Stromal cell of bone marrow (primary cell): ENCODE results near the gene SCUBE1.

Experiments used
- DNase-seq: peaks from one replicate; pipeline ENCODE4 v3.0.0-alpha.2; 2012; ENCODE audit warnings: low read depth

Gene SCUBE1

DNA sequence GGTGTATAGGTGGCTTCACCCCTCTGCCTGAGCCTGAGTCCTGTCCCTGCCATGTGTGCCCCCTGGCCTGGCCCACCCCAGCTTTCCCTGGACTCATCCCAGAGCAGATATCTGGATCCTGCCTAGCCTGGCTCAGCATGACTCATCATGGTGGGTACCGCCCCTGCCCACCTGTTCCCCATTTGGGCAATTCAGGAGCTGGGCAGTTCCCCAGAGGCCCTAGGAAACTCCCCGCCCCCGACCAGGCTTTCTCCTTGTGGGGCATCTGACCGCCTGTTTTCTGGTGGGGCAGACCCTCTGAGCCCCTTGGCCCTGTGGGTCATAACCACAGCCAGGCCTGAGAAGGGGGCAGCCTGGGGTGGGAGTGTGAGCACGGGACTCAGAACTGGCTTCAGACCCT is 187.4 kb downstream of the SCUBE1 start:
- no peak for DNase-seq

DNA sequence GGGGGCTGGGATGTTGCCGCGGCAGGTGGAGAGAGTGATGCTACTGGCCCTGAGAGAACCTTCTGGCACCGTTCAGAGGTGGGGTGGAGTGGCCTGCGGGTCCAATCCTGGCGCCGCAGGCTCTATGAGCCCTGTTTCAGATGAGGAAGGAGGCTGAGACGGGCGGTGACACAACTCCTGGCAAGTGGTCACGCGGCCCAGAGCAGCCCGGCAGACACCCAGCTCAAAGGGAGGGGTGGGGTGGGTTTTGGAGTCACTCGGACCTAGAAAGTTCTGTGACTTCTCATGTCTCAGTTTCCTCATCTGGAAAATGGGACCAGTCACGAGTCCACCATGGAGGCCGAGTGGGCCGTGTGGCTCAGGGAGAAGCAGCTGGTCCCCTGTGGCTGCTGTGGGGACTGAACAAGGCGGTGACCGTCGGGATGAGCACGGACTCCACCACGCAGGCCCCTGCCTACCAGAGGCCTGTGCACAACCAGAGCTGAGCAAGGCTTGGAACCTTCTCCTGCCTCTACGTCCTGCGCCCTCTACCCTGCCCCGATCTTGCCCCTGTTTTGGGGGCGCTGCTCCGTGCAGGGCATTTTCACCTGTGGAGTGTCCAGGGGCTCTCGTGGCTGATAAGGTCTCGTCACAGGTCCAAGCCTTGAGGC is 188.2 kb downstream of the SCUBE1 start:
- DNase-seq = no peak

DNA sequence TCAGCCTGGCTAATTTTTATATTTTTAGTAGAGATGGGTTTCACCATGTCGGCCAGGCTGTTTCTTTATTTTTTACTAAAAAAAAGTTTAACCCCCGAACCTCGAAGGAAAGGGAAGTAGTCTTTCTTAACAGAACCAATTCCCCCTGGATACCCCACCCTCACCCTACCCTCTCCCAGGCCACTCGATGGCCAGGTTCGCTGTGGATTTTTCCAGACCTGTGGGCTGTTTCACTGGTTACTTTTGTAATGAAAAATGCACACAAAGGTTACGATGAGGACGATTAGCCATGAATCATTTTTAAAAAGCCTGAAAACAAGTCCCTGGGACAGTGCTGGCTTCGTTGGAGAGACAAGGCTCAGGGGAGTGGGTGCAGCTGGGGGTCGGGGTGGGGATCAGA is 189.3 kb downstream of the SCUBE1 start:
- no peak for DNase-seq

DNA sequence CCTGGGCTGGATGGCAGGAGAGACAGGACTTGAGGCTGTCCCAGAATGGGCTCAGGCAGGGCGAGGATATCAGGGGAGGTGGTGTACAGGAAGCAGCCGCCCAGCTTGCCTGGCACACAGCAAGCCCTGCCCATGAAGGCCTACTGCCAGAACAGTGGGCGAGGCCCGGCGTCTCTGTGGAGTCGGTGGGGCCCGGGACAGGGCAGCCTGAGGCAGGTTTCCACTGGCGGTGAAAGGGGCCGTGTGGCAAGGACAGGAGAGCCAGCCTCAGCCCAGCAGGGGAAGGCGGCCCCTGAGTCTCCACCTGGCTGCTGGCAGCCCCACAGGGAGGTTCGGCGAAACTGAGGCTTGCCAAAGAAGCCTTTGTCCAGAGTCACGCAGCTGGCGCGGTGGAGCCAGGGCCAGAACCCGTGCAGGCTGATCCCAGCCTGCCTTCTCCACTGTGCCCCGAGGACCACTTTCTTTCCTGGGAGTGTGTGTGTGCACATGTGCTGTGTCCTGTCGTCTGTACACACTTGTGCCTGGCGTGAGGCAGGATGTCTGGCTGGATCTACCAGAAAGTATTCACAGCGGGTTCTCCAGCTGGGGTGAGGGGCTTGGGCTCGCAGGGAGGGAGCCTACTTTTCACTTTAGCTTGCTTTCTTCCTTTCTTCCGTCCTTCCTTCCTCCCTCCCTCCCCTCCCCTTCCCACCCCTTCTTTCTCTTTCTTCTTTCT is 190.7 kb downstream of the SCUBE1 start:
- DNase-seq = no peak

DNA sequence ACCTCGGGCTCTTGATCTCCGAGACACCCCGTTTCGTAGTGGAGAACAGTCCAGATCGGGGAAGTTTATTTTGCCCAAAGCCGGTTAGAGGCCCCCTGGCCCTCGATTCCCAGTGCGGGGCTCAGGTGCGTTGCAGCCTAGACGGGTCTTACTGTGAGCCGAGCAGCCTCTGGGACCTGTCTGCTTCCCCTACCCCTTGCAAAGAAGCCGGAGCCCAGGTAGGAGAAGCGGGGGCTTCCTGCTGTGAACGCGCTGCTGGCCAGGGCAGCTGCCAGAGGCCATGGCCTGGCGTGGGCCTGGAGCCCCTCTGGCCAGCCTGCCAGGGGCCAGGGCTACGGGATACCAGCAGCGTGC is 191.2 kb downstream of the SCUBE1 start:
- DNase-seq = no peak

DNA sequence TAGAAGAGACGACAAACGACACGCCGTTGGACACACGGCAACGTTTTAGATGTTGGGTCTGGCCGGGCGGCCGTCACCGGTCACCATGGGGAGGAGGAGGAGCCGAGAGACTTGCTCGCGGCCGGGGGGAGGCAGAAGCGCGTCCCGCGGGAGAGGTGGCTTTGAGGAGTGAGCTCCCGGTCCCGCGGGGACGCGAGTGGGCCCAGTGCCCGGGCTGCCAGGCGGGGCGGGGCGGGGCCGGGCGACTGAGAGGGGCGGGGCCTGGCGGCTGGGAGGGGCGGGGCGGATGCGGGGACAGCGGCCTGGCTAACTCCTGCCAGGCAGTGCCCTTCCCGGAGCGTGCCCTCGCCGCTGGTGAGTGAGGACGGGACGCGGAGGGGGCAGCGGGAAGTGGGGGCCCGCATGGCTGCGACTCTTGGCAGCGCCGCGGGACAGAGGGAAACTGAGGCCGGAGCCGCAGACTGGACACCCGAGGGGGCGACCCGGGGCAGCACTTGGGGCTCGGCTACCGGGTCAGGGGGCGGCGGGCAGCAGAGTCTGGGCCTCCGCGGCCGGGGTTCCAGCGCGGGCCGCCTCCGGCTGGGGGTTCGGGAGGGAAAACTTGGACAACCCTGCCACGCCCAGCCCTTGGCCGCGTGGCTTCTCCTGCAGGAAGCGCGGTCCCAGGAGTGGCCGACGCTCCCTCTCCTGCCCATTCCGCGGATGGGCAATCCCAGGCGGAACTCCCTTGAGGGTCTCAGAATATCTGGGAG is 191.7 kb downstream of the SCUBE1 start, which contains the start of gene TSPO:
Gene TSPO (plus strand): TSS at position 309 of the 752 bp plus-strand sequence. CDS start 7,680 bp downstream, outside the sequence.
- DNase-seq = no peak

DNA sequence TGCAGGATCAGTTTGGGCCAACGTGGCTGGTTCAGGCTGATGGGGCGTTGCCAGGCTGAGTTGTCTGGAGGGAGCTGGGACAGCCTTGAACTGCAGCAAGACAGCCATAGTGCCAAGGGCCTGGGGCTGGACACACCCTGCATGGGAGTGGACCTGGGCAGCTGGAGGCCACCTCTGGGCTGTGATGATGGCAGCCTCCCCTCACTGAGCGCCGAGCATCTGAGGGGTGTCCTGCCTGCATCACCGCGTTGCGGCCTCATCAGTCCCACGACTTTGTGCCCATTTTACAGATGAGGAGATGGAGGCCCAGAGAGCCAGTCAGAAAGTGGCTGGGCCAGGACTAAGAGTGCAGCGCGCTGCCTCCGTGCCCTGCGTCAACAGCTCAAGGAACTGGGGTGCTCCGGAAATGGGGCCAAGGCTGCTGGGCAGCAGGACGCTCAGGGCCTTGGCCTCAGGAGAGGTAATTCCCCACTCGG is 192.4 kb downstream of the SCUBE1 start:
- DNase-seq = no peak

DNA sequence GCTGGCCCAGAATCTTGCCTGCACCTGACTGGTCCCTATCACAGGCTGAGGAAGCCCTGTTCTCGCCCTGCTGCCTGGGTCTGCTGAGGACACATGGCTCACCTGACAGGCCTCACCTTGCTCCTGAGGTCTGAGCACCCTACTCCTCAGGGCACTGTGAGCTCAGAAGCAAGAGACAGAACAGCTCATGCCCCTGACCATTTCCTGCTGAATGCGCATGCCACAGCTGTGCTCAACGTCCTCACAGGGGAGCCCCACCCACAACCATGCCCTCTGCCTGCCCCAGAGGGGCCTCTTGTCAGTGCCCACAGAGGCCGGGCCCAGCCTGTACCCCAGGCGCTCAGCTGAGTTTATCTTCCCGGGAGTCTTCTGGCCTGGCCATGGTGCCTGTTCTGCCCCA is 194.6 kb downstream of the SCUBE1 start:
- DNase-seq = no peak

DNA sequence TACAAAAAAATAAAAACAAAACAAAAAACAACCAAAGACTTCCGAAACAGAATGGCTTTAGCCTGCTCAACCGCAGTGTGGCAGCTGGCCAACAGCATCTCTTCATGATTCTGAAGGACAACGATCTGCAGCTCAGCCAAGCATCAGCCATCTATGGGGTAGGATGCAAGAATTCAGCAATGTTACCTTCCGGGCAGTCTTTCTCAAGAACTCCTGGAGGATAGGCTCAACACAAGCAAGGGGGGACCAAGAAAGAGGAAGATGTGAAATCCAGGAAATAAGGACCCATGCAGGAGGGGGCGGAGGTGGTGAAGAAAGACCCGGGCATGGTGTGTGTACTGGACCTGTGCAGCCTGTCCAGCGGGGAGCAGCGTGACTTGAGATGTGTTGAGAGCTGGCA is 195.4 kb downstream of the SCUBE1 start:
- DNase-seq = no peak
